DMS153 treated with DMSO at 0.1 percent for 48 hours (cell line): ENCODE data around the gene SPINT1.
A peak's percentile ranks its signal among the peaks of the same experiment; 100 is the strongest.
"Not testable (repeated sequence)": the region's sequence is repeated elsewhere in the genome, so short reads cannot be mapped to it uniquely, and the experiment has no call there.

Experiments used
- DNase-seq: peaks from one replicate; lab custom pipeline; 2025; ENCODE audit not compliant: unreplicated experiment; lab: John Stamatoyannopoulos, UW

Gene SPINT1

DNA sequence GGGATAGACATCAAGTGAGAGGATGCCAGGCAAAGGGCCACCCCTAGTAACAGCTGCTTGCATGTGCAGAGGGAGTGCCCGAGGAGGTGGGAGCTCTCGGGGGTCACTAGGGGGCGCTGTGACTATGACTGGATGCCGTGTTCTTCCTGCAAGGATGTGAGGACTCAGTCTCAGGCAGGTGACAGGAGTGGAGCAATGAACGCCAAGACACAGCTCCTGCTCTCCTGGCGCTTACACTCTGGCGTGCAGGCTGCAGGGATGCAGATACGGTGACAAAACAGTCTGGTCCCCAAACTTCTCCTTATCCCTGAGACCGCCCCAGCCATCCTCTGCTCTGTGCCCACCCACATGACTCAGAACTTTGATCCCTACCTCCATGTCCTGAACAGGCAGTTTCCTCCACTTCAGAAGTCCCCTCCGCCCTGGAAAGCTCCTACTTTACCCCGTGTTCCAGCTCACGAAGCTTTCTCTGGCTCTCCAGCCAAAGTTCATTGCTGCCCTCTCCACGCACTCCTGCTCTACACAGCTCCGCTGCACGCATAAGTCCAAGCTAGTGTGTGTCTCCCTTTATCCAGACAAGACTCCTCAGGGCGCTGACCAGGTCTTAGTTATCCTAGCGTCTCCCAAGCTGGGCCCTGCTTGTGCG, 15.5 kb downstream of the SPINT1 start:
- DNase-seq = peak; percentile 26

DNA sequence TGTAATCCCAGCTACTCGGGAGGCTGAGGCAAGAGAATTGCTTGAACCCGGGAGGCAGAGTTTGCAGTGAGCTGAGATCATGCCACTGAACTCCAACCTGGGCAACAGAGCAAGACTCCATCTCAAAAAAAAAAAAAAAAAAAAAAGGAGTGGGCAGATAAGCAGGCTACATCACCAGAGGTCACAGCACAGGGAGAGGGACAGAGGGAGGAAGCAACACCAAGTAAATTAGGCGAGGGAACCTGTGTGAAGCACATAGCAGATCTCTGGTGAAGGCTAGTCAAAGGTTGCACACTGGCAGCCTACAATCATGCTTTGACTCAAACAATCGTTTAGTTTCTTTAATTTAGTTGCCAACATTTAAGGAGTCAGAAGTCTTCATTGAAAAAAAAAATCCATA, 17.3 kb downstream of the SPINT1 start:
- DNase-seq = not testable (repeated sequence)

DNA sequence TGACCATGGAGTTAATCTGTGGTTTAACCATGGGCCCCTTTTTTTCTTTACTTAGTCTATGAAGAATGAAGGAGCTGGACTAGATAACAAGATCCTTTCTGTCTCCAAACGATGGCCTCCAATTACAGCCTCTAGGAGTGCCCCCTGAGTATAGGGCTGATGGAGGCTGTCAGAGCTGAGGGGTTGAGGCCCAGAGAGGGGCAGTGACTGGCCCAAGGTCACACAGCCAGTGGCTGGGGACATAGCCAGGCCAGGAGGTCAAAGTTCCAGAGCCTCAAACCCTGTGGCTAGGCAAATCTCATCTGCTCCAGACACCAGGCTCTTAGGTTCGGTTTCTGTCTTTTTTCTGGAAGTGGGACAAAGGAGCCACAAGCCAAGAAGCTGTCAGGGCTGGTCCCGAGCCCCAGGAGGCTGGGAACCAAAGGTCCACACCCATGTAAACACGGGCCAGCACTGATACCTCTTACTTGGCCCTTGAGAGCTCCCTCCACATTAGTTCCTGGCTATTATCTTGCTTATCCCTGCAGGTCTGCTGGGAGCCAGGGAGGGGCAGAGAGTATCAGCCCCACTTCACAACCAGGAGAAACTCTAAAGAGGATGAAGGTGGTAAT, 19.9 kb downstream of the SPINT1 start:
- DNase-seq = no peak

DNA sequence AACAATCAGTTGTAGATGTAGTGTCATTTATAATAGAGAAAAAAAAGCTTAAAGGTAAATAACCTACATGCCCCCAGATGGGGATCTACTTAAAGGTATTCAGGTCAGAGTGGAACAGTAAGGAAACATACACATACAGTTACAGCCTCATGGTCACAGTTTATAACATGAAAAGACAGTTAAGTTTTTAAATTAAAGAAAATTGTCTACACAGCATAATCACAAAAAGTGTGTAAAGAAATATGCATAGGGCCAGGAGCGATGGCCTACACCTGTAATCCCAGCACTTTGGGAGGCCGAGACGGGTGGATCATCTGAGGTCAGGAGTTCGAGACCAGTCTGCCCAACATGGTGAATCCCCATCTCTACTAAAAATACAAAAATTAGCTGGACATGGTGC, 23.4 kb downstream of the SPINT1 start:
- DNase-seq = no peak

DNA sequence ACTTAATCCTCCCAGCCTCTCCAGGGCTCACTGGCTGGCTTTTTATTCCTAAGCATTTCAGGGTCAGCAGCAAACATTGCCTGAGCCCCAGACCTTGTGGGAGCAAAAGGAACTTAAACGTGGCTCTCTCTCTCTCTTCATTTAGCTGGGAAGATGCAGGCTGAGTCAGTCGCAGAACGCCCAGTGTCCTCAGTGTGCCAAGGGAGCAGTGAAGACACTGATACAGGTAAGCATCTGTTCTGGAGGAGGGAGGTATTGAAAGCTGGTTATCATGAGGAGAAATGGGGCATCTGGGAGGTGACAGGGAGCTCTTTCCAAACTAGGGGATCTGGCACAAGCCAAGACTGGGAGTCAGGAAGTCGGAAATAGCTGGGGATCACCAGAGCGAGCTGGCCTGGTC, 25.8 kb downstream of the SPINT1 start:
- no peak for DNase-seq

DNA sequence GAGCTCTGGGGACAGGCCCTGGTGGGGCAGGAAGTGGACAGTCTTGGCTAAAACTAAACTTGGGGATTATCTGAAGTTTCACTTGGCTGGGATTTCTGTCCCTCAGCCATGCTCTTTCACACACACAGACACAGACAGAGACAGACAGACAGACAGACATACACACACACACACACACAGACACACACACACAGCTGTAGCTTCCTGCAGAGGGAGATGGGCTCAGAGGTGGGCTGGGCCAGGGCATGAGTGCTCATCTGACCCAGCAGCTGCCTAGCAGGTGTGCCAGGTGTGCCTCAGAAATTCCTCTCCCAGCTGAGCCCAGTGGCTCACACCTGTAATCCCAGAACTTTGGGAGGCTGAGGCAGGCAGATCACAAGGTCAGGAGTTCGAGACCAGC, 26.9 kb downstream of the SPINT1 start:
- DNase-seq = no peak

DNA sequence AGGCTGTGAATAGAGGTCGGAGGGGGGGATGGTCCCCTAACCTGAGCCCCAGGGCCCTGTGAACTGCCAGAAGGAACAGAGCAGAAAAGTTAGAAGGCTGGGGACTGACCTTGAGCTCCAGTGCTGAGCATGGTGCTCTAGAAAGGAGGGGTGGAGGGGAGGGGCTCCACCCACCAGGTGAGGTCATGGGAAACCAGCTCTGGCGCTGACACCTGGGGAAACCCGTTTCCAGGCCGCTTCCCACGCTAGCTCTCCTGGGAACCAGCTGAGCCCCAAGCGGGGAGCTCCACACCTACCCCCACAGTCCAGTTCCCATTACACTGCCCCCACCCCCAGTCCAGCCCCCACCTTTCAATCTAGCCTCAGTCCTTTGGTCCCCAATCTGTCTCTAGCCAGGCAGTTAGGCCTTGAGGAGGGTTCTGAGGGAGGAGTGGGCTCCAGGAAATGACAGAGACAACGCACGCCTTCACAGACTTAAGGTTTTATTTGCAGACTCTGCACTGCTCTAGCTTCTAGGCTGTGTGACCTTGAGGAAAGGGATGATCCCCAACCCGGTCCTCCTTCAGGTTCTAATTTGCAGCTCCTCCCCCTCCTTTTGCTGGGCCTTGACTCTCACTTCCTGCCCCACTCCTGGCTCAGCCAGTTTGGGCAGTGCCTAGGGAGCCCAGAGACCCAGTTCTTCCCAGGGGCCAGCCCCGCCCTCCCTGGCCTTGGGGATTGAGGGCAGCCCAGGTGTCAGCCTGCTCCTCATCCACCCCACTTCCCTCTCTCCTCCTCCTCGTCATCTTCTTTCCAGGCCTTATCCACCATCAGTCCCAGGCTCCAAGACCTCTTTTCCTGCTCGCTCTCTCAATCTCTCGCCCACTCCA, 28.1 kb downstream of the SPINT1 start:
- DNase-seq = no peak

DNA sequence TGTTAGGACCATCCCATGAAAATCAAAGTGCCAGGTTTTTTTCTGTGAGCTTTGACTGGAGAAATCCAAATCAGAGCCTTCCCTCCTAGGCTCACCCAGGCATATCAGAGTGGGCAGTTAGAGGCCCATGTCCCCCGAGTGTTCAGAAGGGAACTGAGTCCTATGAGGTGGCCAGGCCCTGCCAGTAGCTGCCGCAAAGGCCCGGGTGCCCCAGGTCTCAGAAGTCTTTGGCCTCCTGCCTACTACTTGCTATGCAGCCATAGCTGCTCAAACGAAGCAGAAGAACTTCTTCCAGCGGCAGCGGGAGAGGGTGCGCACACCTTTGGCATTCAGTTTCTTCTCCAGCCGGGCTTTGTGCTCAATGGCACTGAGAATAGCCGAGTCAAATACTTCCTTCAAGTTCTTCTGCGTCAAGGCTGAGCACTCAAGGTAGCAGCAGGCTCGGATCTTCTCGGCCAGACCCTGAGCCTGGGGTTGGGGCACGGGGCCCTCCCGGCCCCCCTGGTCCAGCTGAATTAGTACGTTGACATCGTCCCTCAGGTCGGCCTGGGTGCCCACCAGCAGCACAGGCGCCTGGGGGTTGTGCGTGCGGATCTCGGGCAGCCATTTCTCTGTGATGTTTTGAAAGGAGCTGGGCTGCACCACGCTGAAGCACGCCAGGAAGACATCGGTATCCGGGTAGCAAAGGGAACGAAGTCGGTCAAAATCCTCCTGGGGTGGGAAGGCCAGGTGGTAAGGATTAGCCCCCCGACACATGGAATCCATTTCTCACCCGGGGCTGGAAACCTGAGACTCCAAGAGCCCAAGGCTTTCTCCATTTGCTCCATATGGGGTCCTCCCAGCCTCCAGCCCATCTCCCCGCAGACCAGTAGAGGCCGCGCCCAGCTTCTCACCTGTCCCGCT, 29.2 kb downstream of the SPINT1 start:
- no peak for DNase-seq

DNA sequence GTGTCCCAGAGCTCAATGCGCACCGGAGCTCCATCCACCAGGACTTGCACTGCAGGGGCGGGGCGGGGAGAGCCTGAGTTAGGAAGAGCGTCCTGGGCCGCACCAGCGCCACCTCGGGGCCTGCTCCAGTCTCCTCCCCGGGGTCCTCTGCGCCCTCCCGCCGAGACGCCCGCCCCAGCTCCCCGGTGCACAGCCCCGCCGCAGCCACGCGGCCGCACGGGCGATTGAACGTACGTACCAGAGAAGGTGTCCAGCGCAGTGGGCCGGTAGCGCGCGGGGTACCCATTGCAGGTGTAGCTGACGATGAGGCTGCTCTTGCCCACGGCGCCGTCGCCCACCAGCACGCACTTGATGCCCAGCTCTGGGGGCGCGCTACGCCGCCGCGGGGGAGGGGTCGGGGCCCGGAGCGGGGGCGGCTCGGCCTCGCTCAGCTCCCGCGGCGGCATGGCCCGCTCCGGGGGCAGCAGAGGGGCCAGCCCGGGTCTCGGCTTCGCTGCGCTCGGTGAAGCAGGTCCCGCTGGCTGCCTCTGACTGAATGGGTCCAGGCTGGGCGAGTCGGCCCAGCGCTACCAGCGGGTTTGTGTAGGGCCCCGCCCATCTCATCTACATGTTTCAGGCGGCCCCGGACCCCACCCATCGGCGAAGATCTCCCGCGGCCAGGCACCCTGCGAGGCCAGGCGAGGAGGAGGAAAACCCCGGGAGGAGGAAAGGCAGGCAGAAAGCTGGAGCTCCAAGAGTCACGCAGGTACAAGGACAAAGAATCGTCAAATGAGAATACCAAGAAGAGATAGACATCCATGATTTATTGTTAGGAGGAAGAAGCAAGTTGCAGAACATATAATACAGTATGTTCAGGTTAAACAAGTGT, 30.1 kb downstream of the SPINT1 start, which contains the start of gene RHOV:
Gene RHOV, minus strand, starts transcription at position 541 of the 868 bp plus-strand sequence. Its CDS starts 95 bp downstream, at position 446.
- DNase-seq = peak; percentile 5

DNA sequence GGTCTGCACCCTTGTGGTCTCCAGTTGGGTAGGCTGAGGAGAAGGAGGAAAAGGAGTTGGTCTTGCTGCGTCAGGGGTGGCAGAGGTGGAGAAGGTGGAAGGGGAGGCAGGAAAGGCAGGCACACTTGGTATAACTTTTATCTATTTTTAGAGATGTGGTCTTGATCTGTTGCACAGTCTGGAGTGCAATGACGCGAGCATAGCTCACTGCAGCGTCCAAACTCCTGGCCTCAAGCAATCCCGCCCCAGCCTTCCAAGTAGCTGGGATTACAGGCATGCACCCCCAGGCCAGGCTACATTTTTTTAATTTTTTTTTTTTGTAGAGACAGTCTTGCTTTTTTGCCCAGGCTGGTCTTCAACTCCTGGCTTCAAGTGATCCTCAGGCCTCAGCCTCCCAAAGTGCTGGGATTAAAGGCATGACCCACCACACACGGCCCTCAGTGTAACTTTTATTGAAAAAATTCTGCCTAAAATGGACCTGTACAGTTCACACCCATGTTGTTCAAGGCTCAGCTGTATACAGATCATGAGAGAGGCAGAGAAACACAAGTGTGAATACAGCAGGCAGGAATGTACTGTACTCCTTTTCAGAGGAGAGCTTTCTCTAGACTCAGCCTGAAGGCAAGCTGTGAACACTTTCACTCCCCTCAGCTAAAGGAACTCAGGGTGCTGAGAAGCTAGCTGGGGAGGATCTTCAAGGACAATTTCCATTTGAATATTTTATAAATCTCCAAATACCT, 32.3 kb downstream of the SPINT1 start:
- DNase-seq = no peak

DNA sequence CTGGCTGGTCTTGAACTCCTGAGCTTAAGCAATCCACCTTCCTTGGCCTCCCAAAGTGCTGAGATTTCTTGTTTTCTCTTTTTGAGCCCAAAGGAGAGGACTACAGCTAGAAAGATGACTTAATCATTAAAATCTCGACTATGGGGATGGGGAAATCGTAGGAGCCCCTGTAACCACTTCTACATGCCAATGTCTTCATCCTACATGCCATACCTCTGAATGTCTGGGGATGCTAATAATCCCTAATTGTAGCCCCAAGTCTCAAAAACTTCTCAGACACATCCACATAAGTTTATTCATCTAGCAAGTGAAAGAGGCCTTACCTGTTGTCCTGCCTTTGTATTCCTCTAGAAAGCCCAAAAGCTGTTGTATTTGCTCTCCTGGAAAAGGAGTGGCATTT, 33.8 kb downstream of the SPINT1 start:
- no peak for DNase-seq

DNA sequence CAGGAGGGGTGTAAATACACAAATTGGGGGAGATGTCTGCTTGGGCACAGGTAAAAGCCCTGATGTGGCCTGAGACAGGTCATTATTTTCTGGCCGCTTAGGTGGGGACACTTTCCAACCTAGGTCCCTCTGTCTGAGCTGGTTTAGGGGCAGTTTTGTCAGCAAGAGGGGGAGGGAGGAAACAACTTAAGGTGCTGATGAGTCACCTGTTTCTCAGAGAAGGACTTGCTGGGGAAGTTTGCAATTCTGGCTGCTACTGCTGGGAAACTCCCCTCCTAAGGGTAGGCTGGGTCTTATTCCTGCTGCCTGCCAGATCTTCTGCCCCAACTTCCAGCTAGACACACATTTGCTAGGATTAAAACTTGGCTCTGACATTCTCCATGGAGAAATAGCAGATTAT, 34.9 kb downstream of the SPINT1 start:
- DNase-seq = no peak

DNA sequence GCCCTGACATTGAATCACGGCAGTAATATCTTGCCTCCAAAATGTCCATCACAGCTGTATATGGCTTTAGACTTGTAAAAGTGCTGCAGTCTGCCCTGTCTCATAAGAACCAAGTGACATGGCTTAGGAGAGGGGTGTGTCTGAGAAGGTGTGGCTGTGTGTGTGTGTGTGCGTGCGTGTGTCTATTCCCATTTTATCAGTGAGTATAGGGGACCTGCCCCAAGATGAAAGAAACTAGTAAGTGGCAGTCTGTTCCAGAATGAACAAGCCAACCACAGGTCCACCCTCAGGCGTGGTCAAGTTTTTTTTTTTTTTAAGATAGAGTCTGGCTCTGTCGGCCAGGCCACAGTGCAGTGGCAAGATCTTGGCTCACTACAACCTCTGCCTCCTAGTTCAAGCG, 35.8 kb downstream of the SPINT1 start:
- no peak for DNase-seq

DNA sequence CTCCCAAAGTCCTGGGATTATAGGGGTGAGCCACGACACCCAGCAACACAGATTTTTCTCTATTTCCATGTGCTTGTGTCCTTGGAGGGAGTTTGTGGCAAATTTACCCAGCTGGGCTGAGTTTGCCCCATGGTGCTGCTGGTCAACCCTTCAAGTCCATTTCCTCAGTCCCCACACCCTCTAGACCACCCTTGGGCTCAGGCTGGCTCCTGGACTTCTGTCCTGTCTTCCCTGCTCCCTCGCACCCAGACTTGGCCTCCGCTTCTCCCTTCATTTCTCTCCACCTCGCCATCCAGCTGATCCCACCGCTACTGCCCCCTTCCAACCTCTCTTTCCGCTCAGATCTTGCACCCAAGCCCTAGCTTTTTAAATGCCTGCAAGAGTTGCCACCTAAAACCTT, 37.5 kb downstream of the SPINT1 start:
- DNase-seq = no peak

DNA sequence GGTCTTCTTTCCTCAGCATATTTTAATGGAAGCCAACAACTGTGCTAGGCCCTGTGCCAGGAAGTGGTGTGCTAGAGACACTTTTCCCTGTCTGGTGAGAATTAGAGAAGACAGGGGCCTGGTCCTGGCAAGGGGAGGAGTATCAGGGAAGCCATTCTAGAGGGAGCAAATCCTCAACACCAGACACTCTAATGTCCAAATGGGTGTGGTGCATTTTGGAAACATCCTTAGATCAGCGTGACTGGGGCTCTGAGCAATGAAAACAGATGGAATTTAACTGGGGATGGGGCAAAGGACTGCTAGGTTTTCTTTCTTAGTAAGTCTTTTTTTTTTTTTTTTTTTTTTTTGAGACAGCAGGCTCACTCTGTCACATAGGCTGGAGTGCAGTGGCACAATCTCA, 42.7 kb downstream of the SPINT1 start:
- no peak for DNase-seq

DNA sequence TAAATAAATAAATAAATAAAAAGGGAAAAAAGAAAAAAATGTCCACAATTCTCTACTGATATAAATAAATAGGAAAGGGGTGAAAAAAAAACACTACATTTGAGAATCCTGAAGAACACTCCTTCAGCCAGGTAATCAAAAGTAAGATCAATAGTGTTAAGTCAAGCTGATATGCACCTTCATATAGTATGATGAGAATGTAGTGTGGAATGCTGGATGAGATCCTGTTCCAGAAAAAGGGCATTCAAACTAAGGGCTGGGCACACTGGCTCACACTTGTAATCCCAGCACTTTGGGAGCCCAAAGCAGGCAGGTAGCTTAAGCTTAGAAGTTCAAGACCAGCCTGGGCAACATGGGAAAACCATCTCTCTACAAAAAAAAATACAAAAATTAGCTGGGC, 45.3 kb downstream of the SPINT1 start:
- DNase-seq = no peak

DNA sequence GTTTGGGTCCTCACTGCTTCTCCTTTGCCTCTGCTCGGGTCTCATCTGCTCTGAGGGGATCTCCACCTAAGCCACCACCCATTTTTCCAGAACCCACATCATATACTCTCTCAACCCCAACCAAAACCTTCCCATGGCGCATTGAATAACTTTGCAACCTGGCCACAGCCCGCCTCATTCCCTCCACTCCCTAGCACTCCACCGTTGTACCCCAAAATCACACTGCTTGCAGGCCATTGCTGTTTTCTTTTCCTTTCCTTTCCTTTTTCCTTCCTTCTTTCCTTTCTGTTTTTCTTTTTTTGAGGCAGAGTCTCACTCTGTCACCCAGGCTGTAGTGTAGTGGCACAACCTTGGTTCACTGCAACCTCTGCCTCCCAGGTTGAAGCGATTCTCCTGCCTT, 47.3 kb downstream of the SPINT1 start:
- no peak for DNase-seq

DNA sequence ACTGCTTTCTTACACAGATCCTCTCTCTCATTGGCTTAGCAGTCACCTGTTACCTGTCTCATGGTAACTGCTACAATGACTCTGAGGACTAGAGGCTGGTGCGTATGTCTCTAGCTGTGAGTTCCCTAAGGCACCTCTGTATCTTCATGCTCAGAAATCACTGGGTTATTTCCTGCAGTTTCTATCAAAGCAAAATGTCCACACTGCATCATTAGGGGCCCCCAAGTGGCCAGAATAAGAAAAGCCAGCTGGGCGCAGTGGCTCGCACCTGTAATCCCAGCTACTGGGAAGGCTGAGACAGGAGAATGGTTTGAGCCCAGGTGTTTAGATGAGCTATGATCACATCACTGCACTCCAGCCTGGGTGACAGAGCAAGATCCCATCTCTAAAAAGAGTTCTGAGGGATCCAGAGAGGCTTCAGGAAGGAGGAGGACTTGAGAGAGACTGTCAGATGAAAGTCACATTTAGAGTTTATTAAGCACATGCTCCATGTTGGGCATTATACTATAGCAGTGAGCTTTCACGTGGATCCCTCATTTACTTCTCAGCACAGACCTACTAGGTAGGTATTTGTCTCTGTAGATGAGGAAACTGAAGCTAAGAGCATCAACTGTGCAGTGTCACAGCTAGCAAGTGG, 48.1 kb downstream of the SPINT1 start:
- no peak for DNase-seq

DNA sequence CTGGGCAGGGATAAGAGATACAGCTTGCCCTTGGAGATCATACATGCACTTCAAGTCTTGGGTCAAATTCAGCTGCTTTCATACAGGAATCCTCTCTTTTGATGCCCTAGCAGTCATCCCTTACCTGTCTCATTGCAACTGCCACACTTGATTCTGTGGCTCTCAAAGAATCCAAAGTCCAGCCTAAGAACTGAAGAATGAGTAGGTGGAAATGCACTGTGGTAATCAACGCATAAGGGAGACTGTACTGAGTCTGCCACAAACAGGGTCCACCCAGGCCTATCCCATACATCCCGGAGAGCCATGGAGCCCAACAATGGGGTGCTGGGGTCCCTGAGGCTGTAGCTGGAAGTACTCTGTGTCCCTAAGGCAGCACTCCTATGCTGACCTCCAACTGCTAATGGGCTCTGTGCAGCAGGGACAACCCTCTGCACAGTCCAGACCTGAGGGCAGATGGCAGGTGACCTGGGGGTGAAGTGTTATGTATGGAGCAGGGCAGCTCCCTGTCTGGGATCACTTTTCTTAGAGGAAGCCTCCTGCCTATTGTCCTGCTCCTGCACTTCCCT, 48.7 kb downstream of the SPINT1 start:
- no peak for DNase-seq
